Calu3 (cell line): ENCODE data around the gene KCNJ1. TPM values are rescaled to one million over a fixed set of nuclear protein-coding genes. Genes with fewer than 3 reads are reported as not detected.

ENCODE experiments used
- BruUV-seq: library from RNA; stranded (reverse); fragments of 400-500 nt; replicated peaks from 2 replicates; lab custom pipeline; 2021; lab: Mats Ljungman, UMichigan
- CTCF ChIA-PET: fragments of 300-600 bp; sonication (Branson Sonifier 250); formaldehyde crosslinking; loops from one replicate; lab custom pipeline; 2022; ENCODE audit warnings: antibody characterized with exemption; lab: Charles Lee
- DNase-seq: peaks from one replicate; pipeline ENCODE4 v3.0.0; 2022
- H3K27ac Mint-ChIP-seq: one replicate; pipeline ENCODE4 v1.8.0; 2022; ENCODE audit warnings: mixed read lengths; ENCODE audit not compliant: unreplicated experiment
- H3K27me3 Mint-ChIP-seq: one replicate; pipeline ENCODE4 v1.8.0; 2022; ENCODE audit warnings: mixed read lengths; ENCODE audit not compliant: unreplicated experiment
- H3K36me3 Mint-ChIP-seq: one replicate; pipeline ENCODE4 v1.8.0; 2022; ENCODE audit warnings: mild to moderate bottlenecking, moderate library complexity, mixed read lengths; ENCODE audit not compliant: insufficient read depth, unreplicated experiment
- H3K4me1 Mint-ChIP-seq: one replicate; pipeline ENCODE4 v1.8.0; 2022; ENCODE audit warnings: mild to moderate bottlenecking, low read depth, mixed read lengths; ENCODE audit not compliant: unreplicated experiment
- H3K4me3 Mint-ChIP-seq: one replicate; pipeline ENCODE4 v1.8.0; 2022; ENCODE audit warnings: mild to moderate bottlenecking, low read depth, moderate library complexity, mixed read lengths; ENCODE audit not compliant: unreplicated experiment
- H3K9me3 Mint-ChIP-seq: one replicate; pipeline ENCODE4 v1.8.0; 2022; ENCODE audit warnings: low read depth, mixed read lengths; ENCODE audit not compliant: unreplicated experiment
- intact Hi-C: fragments of 100-400 bp; cut with micrococcal nuclease; formaldehyde crosslinking; loops from one replicate; pipeline ENCODE4 v1.10.0; 2022; ENCODE audit not compliant: unreplicated experiment
- total RNA-seq: library from RNA; stranded (reverse); gene quantifications from 2 replicates; pipeline ENCODE4 v1.2.3, GENCODE V29; 2022
- TF ChIP-seq, protein P1 (sequence below): fragments of 200-600 bp; IDR thresholded peaks from one replicate; pipeline ENCODE4 v1.8.0; 2022; ENCODE audit warnings: antibody characterized with exemption; ENCODE audit not compliant: unreplicated experiment

The KCNJ1 gene
- total RNA-seq, 1 experiment from 2014 or later, result not detected

GRCh38 chr11:128827191-128827893 lies 39.8 kb downstream of the KCNJ1 start:
- CTCF ChIA-PET, result no interaction called here
- Mint-ChIP-seq H3K4me1 (peaks cover 7% of the 10 kb centered on the region), H3K27me3 (no peaks in the 10 kb centered on the region), H3K9me3 (no peaks in the 10 kb centered on the region), H3K4me3 (no peak overlapping the region), H3K27ac (no peak overlapping the region), H3K36me3 (no peaks in the 10 kb centered on the region)
- BruUV-seq, result no TSS peak
- intact Hi-C loops, result no loop called here
- TF ChIP-seq, protein P1, sequence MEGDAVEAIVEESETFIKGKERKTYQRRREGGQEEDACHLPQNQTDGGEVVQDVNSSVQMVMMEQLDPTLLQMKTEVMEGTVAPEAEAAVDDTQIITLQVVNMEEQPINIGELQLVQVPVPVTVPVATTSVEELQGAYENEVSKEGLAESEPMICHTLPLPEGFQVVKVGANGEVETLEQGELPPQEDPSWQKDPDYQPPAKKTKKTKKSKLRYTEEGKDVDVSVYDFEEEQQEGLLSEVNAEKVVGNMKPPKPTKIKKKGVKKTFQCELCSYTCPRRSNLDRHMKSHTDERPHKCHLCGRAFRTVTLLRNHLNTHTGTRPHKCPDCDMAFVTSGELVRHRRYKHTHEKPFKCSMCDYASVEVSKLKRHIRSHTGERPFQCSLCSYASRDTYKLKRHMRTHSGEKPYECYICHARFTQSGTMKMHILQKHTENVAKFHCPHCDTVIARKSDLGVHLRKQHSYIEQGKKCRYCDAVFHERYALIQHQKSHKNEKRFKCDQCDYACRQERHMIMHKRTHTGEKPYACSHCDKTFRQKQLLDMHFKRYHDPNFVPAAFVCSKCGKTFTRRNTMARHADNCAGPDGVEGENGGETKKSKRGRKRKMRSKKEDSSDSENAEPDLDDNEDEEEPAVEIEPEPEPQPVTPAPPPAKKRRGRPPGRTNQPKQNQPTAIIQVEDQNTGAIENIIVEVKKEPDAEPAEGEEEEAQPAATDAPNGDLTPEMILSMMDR, result no peak
- no peak for DNase-seq

GRCh38 chr11:128825050-128825784 lies 41.9 kb downstream of the KCNJ1 start:
- no peak for DNase-seq
- H3K4me3 Mint-ChIP-seq, result no peak overlapping the region
- TF ChIP-seq, protein P1, result no peak
- no peaks in the 10 kb centered on the region for H3K4me1 Mint-ChIP-seq
- H3K36me3 Mint-ChIP-seq, result no peaks in the 10 kb centered on the region
- CTCF ChIA-PET, result no interaction called here
- BruUV-seq, result no TSS peak
- H3K27ac Mint-ChIP-seq, result no peak overlapping the region
- H3K27me3 Mint-ChIP-seq, result peaks cover 6% of the 10 kb centered on the region
- H3K9me3 Mint-ChIP-seq, result no peaks in the 10 kb centered on the region
- intact Hi-C loops, result no loop called here

- Mint-ChIP-seq H3K4me1 (no peaks in the 10 kb centered on the region), H3K4me3 (no peak overlapping the region), H3K27me3 (peaks cover 14% of the 10 kb centered on the region), H3K27ac (no peak overlapping the region), H3K36me3 (no peaks in the 10 kb centered on the region), H3K9me3 (no peaks in the 10 kb centered on the region)
- DNase-seq, result no peak
- intact Hi-C loops, result no loop called here
- TF ChIP-seq, protein P1, result no peak
- no TSS peak for BruUV-seq
- CTCF ChIA-PET, result no interaction called here
Observed at GRCh38 chr11:128824191-128825049, 42.7 kb downstream of the KCNJ1 start.

DNA sequence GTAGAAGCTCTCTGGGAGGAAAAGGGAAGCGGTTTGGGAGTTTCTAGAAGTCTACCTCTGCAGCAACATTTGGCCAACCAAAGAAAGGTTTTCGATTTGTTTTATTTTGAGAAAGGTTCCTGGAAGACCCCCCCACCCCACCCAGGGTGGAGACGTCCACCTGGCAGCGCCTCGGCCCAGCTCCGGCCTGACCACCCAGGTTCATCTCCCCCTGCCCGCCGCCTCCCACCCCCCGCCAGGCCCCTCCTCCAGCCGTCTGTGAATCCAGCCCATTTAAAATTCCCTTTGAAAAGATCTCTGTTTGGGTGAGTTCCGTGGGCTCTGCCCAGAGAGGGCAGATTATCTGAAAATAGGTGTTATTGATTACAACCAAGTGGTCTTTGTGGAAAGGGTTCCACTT lies 43.3 kb downstream of the KCNJ1 start:
- H3K4me3 Mint-ChIP-seq, result no peak overlapping the region
- no TSS peak for BruUV-seq
- TF ChIP-seq, protein P1, result no peak

More for the DNA sequence above, 43.3 kb downstream of the KCNJ1 start:
- CTCF ChIA-PET, result no interaction called here
- Mint-ChIP-seq H3K27ac (no peak overlapping the region), H3K4me1 (no peaks in the 10 kb centered on the region), H3K27me3 (peaks cover 19% of the 10 kb centered on the region), H3K9me3 (no peaks in the 10 kb centered on the region), H3K36me3 (no peaks in the 10 kb centered on the region)
- intact Hi-C loops, result no loop called here
- DNase-seq, result no peak
